CD1c-positive myeloid dendritic cell (primary cell): ENCODE measurements around the gene AGTRAP.

Experiments
- DNase-seq: peaks from one replicate; pipeline ENCODE4 v3.0.0-alpha.2; 2016; ENCODE audit errors: extremely low spot score

The AGTRAP gene, protein sequence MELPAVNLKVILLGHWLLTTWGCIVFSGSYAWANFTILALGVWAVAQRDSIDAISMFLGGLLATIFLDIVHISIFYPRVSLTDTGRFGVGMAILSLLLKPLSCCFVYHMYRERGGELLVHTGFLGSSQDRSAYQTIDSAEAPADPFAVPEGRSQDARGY

DNA sequence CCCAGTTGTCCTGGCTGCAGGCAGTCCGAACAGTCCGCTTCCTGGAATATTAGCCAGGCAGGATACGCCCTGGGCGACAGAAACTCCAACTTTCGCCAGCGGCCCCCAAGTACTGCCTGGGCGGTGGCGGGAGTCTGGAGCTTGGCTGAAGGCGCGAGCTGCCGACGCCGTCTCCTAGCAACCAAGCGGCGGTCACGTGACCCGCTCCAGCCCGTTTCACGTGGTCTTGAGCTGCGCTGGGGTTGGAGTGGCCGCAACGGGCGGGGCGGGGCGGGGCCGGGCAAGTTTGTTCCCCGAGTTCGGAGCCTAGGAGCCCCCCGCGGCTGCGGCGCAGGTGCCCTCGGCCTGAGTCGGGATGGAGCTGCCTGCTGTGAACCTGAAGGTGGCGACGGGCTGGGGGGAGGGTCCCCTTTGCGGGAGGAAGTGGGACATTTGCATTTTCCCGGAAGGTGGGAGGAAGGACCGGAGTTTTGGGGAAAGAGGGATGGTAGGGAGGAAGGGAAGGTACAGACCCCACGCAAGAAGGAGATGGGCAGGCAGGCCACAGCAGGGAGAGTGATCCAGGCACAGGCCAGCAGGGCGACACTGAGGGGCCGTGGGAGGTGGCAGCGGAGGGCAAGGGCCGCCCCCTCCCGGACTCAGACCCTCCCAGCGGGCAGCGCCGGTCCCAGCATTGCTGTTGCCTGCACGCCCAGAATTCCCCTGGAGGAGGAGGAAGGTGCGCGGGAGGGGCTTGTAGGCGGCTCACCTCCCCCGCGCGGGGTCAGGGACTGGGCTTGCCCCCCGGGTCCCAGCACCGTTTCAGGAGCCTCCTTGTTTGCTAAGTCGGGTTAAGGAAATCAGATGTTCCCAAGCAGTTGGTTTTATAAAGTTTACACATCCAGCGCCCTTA lies at the start of gene AGTRAP:
AGTRAP (plus strand) TSS at position 283 of the 892 bp plus-strand sequence; CDS start at position 356, 73 bp downstream.
- peak; percentile 94 for DNase-seq

DNA sequence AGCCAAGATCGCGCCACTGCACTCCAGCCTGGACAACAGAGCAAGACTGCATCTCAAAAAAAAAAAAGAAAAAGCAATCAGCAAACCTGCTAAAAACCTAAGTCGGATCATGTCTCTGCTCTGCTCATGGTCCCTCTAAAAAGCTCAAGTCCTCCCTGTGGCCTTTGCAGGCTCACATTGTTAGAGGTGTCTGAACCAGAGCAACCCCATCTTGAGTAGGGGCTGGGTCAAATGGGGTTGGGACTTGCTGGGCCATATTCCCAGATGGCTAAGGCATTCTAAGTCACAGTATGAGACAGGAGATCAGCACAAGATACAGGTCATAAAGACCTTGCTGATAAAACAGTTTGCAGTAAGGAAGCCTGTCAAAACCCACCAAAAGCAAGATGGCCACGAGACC lies 47.4 kb upstream of the AGTRAP start:
- DNase-seq, result no peak

- peak; percentile 31 for DNase-seq
These were observed 45.3 kb upstream of the AGTRAP start for GRCh38 chr1:11690397-11691301.

GRCh38 chr1:11691302-11691914 lies 44.5 kb upstream of the AGTRAP start, which contains the start of gene DRAXIN:
TSS of gene DRAXIN (plus strand) at chr1:11691710. CDS start at chr1:11706259, 14,549 bp downstream.
- no peak for DNase-seq

GRCh38 chr1:11691928-11692711 lies 43.8 kb upstream of the AGTRAP start:
- no peak for DNase-seq

- DNase-seq, result peak; percentile 71
These were observed 42.8 kb upstream of the AGTRAP start for GRCh38 chr1:11693024-11693590.

GRCh38 chr1:11693917-11694316 lies 42.0 kb upstream of the AGTRAP start:
- DNase-seq, result no peak

DNA sequence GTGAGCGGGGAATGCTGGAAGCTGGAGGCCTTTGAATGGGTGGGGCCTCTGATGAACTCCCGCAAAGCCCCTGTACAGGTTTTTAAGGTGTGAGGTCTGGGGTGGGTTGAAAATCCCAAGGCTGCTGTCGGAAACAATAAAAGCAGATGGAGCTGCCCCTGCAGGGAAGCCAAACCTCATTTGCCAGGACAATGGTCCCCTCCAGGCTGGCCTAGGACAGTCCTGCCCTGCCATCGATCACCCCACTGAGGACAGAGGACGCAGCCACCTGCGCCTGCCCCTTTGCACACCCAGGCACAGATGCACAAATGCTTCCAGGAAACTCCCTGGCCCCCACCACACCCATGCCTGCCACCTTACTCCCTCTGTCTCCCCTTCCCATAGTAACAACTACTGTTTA lies 40.1 kb upstream of the AGTRAP start:
- DNase-seq, result no peak

GRCh38 chr1:11697188-11697892 lies 38.6 kb upstream of the AGTRAP start:
- no peak for DNase-seq

DNA sequence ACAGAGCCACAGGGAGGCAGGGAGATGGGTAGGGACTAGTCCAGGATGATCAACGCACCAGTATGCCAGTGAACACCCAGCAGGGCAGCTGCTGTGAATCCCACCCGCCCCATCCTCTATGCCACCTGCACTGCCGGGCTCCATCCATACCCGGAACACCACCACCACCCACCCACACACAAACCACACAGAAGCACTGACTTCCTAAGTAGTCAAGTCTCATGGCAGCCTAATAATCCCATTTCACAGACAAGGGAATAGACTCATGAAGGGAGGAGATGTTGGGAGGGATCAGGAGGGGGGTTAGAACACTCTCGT lies 38.1 kb upstream of the AGTRAP start:
- DNase-seq, result no peak

GRCh38 chr1:11700601-11701467 lies 35.1 kb upstream of the AGTRAP start:
- DNase-seq, result no peak

DNA sequence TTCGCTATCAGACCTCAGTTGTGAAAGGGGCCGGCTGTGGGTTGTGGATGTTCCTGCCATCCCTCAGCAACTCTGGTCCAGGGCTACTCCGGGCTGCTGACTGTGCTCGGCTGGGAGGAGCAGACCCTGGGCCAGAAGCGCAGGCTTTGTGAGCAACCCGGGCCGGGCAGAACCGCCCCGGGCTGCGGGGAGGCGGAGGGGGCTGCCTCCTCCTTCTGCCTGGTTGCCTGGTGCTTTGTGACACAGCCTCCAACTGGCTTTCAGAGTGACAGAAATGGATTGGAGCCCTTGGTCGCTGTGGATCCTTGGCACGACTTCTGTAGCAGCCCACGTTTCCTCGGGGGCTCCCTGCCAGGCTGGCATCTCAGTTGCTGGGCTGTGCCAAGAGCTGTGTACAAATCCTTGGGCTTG lies 34.4 kb upstream of the AGTRAP start:
- DNase-seq, result no peak

DNA sequence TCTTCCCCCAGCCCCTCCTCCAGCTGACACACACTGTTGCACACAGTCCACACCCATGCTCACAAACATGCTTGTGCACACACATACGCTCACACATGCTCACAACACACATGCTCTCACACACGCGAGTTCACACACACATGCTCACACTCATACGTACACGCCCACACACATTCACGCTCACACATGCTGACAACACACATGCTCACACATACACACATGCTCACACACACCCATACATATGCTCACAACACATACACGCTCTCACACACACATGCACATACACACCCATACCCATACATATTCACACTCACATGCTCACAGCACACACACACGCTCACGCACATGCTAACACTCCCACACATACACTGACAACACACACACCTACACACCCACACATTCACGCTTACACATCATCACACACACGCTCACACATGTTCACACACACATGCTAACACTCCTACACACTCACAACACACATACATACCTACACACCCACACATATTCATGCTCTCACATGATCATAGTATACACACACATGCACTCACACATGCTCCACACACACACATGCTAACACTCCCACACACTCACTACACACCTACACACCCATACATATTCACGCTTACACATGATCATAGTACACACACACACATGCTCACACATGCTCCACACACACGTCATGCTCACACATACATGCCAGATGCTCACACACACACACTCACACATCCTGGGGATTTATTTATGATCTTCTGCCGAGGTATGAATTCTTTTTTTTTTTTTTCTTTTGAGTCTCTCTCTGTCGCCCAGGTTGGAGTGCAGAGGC lies 33.7 kb upstream of the AGTRAP start:
- no peak for DNase-seq

GRCh38 chr1:11703357-11704193 lies 32.4 kb upstream of the AGTRAP start:
- no peak for DNase-seq

DNA sequence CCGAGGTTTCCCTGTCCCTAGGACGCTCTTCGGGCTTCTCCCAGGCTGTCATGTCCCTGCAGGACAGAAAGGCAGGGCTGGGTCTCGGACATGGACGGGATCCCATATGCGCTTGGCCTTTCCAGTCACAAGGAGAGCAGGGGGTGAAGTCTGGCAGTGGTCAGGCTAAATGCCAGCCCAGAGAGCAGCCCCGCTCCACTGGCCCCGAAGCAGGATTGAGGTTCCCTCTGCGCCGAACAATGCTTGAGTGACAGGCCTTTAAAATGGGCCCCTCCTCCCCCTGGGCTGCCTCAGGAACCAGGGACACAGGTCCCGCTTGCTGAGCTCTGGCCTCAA lies 31.8 kb upstream of the AGTRAP start:
- DNase-seq, result no peak

DNA sequence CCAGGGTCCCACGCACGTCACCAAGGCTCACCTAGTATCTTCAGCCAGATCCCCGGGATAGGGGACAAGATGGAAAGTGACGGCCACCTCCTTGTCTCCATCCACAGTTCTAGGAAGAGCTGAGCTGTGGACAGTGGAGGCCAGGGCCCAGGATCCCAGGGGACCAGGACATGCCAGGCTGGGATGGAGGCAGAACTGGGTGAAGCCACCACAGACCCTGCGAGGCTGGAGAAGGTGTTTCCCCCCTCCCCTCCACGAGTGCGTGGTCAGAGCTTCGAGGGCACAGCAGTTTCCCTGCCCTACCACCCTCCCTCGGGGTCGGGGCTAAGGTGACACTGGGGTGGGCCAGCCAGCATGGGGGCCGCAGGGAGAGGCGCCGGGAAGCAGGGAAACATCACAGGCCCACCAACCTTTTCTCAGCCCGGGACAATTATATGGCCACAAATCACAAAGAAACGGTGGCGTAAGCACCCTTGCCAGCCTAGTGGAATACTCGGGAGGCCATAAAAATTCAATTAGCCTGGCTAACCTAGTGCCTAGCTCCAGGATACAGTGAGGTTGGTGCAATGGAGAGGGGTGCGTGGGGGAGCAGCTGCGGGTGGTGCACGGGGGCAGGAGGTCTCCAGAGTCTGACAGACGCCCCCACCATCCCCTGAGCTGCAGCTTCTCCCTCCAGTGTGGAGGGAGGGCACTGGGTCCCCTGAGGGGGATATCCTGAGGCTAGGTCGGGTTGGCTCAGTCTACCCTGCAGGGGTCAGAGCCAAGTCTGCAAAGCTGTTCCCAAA lies 31.1 kb upstream of the AGTRAP start:
- DNase-seq, result no peak

DNA sequence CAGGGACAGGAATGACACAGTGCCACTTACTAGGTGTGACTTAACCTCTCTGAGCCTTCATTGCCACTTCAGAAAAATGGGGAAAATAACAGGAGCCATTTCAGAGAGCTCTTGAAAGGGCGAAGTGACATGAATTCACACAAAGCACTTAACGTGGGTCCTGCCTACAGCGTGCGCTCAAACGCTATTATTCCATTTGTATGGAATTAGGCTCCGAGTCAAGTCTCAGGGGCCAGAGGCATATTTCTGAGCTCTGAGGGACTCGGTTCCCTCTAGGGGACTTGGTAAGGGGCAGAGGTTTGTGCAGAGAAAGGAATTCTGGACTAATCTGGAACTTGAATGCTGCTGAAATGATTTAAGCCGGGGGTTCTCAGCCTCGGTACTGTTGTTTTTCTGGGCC lies 30.3 kb upstream of the AGTRAP start:
- no peak for DNase-seq
